Activated CD4-positive, alpha-beta T cell treated with anti-CD3 and anti-CD28 coated beads, Interleukin-2, amount 50 U/mL, for 16 hours (primary cell): ENCODE measurements around the gene CILP2.

Experiments
- DNase-seq: peaks from one replicate; pipeline ENCODE4 v3.0.0-alpha.2; 2020

The CILP2 gene

DNA sequence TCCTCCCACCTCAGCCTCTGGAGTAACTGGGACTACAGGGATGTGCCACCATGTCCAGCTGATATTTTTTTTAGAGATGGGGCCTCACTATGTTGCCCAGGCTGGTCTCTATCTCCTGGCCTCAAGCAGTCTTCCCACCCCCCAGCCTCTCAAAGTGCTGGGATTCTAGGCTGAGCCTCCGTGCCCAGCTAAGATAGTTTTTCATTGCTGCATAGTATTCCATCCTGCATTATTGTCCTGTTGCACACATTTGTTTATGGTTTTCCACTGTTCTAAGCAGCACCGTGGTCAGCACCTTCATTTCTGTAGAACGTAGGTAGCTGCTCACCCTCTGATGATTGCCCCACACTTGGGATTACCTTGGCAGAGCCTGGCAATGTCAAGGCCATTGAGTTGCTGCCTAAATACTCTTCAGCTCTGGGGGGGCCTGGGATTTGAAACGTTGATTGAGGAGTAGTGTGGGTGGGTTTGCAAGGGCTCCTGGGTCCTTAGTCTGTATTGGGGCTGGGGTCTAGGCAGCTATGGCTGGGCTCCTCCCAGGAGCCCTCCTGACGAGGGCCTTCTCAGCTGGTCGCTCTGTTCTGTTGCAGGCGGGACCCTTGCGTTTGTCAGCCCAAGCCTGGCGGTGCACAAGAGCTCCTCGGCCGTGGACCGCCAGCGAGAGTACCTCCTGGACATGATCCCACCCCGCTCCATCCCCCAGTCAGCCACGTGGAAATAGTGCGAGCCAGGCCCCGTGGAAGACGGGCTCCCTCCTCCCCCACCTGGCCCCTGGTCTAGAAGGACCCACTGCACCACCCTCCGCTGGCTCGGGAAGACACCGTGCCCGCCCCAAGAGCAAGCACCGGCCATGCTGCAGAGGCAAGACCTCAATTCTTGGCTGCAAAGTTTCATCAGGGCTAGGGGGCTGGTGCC, 33.1 kb upstream of the CILP2 start:
- DNase-seq, result no peak

- no peak for DNase-seq
These were observed 32.3 kb upstream of the CILP2 start for GRCh38 chr19:19505669-19506326.

- no peak for DNase-seq
These were observed 31.5 kb upstream of the CILP2 start for GRCh38 chr19:19506592-19506991.

GRCh38 chr19:19507354-19507753, 30.7 kb upstream of the CILP2 start:
- DNase-seq, result no peak

DNA sequence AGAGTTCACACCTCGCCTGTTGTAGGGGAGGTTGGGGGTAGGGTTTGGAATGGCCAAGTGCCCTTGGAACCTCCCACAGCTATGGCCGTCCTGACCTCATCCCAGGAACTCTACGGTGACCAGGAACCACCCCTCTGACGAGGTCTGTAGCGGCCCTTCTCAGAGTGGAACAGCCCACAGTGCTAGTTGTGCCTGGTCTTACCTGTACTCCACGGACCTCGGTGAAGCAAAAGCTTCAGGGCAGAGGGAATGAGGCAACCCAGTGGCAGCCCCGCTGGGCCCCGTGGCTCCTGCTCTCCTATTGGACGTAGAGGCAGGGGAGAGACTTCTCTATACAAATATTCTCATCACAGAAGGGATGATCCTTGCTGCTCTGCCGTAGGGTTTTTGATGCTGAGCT, 29.8 kb upstream of the CILP2 start:
- no peak for DNase-seq

- DNase-seq, result no peak
These were observed 27.6 kb upstream of the CILP2 start for GRCh38 chr19:19510432-19510831.

GRCh38 chr19:19513682-19514081, 24.4 kb upstream of the CILP2 start:
- no peak for DNase-seq

- no peak for DNase-seq
These were observed 23.8 kb upstream of the CILP2 start for GRCh38 chr19:19514215-19514657.

- DNase-seq, result no peak
These were observed 23.0 kb upstream of the CILP2 start, which contains the start of gene TSSK6 for GRCh38 chr19:19514881-19515641. TSSK6 (minus strand) TSS chr19:19515548; CDS start chr19:19515427, 121 bp downstream.

- peak; percentile 95 for DNase-seq
These were observed 22.2 kb upstream of the CILP2 start, which contains the start of gene NDUFA13 for GRCh38 chr19:19515642-19516519. NDUFA13 (plus strand) TSS chr19:19516225; CDS start chr19:19516239, 14 bp downstream.

GRCh38 chr19:19517235-19517619, 20.8 kb upstream of the CILP2 start:
- no peak for DNase-seq

- DNase-seq, result no peak
These were observed 17.1 kb upstream of the CILP2 start for GRCh38 chr19:19520989-19521388.

DNA sequence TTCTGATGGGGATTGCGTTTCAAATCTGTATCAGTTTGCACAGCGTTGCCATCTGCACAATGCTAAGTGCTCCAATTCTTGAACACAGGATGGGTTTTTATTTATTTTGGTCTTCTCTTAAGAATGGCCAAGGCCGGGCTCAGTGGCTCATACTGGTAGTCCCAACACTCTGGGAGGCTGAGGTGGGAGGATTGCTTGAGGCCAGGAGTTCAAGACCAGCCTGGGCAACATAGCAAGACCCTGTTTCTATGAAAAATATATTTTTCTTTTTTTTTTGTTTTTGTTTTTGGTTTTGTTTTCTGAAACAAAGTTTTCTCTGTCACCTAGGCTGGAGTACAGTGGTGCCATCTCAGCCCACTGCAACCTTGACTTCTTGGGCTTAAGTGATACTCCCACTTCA, 14.9 kb upstream of the CILP2 start:
- DNase-seq, result no peak

- no peak for DNase-seq
These were observed 14.0 kb upstream of the CILP2 start for GRCh38 chr19:19524053-19524452.

DNA sequence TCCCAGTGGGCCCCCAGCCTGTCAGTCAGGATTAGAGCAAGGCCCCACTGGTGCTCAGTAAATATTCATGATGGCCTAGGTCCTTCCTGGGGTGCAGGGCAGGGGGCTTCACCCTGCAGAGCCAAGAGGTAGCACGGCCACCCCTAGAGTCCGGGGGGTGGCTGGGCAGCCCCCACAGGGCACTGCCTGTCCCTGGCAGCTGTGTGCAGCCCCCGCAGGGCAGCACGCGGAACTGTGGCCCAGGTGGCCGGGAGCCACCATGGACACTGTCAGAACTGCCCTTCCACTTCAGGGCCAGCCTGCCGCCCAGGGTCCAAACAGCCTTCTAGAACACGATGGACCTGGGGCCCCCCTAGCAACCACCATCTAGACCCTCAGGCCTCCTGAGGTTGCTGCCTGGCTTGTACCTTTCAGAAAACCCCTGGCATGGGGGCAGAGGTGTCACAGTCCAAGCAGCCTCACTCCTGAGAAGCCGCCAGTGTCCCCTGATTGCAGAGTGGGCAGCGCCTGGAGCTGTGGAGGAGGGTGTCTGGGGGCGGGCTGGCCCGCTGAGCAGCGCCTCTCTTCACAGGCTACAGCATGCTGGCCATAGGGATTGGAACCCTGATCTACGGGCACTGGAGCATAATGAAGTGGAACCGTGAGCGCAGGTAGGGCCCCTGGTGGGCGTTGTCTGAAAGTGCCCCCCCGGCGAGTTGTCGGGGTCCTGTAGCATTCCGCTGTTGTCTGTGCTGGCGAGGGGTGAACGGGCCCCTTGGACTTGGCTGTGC, 12.3 kb upstream of the CILP2 start:
- DNase-seq, result no peak

DNA sequence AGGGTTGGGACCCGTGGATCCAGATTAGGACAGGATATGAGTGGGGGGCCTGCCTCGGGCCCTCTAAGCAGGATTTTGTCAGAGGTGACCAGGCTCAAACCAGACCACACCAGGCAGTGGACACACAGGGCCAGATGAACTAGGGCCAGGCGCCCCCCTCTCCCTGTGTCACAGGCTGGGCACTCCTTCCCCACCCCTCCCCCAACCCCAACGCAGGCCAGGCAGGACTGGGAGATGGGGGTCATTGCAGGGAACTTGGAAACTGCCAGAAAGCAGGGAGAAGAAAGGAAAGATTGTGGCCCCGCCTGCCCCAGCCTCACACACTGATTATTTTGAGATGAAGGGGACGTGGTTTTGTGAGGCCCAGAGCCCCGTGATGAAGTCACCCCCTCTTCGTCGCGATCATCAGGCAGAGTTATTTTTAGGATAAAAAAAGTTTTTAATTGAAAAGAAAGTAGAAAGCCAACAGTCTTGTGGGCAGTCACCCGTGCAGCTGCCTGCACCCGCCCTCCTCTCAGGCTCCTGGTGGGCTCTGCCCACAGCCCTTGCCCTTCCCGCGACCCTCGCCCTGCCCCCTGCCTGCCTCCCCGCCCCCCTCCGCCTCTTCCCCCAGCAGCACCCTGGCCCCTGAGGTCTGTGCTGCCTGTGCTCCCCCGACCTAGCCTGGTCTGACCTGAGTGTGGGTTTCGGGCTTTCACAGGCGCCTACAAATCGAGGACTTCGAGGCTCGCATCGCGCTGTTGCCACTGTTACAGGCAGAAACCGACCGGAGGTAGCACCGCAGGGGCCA, 11.3 kb upstream of the CILP2 start:
- DNase-seq, result no peak

DNA sequence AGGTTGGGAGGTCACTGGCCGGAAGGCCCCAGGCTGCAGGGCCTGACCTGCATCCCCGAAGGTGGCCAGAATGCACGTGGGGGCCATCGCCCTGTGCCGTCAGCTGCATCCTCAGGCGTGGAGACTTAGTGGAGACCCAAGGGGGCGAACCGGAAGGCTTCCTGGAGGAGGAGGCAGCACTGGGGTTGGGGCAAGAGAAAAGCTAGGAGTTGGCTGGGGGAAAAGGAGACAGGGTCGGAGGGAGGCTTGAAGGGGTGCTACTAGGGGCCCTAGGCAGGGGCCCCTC, 10.8 kb upstream of the CILP2 start:
- DNase-seq, result no peak

DNA sequence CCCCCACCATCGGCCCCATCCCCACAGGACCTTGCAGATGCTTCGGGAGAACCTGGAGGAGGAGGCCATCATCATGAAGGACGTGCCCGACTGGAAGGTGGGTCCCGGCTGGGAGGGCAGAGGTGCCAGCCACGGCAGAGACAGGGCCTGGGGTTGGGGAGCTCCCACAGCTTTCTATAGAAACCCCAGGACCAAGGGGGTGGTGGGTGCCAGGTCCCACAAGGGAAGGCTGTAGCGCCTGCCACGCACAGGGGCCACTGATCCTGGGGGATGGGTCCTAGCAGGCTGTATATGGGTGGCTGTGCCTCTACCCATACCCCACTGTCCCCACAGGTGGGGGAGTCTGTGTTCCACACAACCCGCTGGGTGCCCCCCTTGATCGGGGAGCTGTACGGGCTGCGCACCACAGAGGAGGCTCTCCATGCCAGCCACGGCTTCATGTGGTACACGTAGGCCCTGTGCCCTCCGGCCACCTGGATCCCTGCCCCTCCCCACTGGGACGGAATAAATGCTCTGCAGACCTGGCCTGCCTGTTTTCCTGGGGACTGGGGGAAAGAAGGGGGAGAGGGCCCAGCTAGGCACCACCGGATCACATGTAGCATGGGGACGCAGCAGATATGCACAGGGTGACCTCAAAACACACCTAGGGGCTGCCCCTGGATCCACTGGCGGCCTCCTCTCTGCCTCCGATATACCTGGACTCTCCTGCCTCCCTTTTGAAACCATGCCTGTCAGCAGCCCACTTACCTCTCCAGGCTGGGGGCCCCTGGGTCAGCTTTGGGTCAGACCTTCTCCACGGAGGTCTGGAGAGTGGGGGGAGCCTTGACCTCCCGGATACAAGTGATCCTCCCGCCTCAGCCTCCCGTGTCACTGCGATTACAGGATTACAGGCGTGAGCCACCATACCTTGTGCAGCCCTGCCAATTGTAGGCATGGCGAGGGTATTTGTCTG, 10.1 kb upstream of the CILP2 start:
- no peak for DNase-seq

GRCh38 chr19:19528721-19529490, 9.2 kb upstream of the CILP2 start, which contains the start of gene YJEFN3:
YJEFN3 (plus strand) TSS chr19:19528911; CDS start chr19:19528933, 22 bp downstream.
- DNase-seq, result no peak
